Endothelial cell of umbilical vein (primary cell): ENCODE results near the gene HCFC1.

Experiments used
- CTCF ChIP-seq, 2 donors: IDR thresholded peaks; 1 replicate in 1 of 2; 2 replicates in 1 of 2; pipeline ENCODE4 v1.5.1; 2011; ENCODE audit warnings: low read length in 2 of 2, mild to moderate bottlenecking in 2 of 2, moderate library complexity in 2 of 2, control low read depth in 1 of 2, inconsistent platforms in 1 of 2, low read depth in 1 of 2; ENCODE audit not compliant: insufficient read depth in 1 of 2; ENCODE audit errors: extremely low read depth in 1 of 2
- EZH2 ChIP-seq: IDR thresholded peaks from 2 replicates; pipeline ENCODE4 v1.6.1; 2012; ENCODE audit warnings: borderline replicate concordance, low read depth, mild to moderate bottlenecking, moderate library complexity, low read length, inconsistent platforms; ENCODE audit not compliant: severe bottlenecking
- FOS ChIP-seq: IDR thresholded peaks from 2 replicates; pipeline ENCODE4 v1.6.1; 2011; ENCODE audit warnings: mild to moderate bottlenecking, low read length, moderate library complexity, borderline replicate concordance; ENCODE audit not compliant: insufficient read depth
- GATA2 ChIP-seq: IDR thresholded peaks from 2 replicates; pipeline ENCODE4 v1.7.0; 2011; ENCODE audit warnings: low read depth, mild to moderate bottlenecking, moderate library complexity, mixed read lengths, low read length; ENCODE audit not compliant: insufficient read length, insufficient read depth
- JUN ChIP-seq: IDR thresholded peaks from 2 replicates; pipeline ENCODE4 v1.6.1; 2011; ENCODE audit warnings: borderline replicate concordance, low read depth; ENCODE audit not compliant: insufficient read length, insufficient read depth
- MAX ChIP-seq: IDR thresholded peaks from 2 replicates; pipeline ENCODE4 v1.6.1; 2011; ENCODE audit not compliant: insufficient read depth, insufficient read length
- MYC ChIP-seq: IDR thresholded peaks from one replicate; pipeline ENCODE4 v1.6.1; 2011; ENCODE audit warnings: mild to moderate bottlenecking, low read depth, low read length
- POLR2A ChIP-seq: IDR thresholded peaks from 2 replicates; pipeline ENCODE4 v1.6.1; 2012; ENCODE audit warnings: low read depth, mild to moderate bottlenecking, control low read depth, low read length
- POLR2AphosphoS5 ChIP-seq: IDR thresholded peaks from 2 replicates; pipeline ENCODE4 v1.6.1; 2012; ENCODE audit warnings: low read depth, mild to moderate bottlenecking, control low read depth, low read length, moderate library complexity; ENCODE audit not compliant: insufficient read depth

GRCh38 chrX:153957224-153957623 lies 14.4 kb downstream of the HCFC1 start:
- no peak for TF ChIP-seq CTCF (IDR thresholded peaks at IDR 0.05; ENCODE audit: extremely low read depth in 1 of 2, insufficient read depth in 1 of 2, low read depth in 1 of 2, low read length in 2 of 2)
- no peak for TF ChIP-seq EZH2
- TF ChIP-seq FOS: no peak
- TF ChIP-seq POLR2A: no peak
- TF ChIP-seq MYC: no peak
- no peak for TF ChIP-seq POLR2AphosphoS5
- no peak for TF ChIP-seq GATA2
- no peak for TF ChIP-seq MAX
- no peak for TF ChIP-seq JUN
